Astrocyte of the spinal cord (primary cell): Measurements from ENCODE around the gene MSI2.

Experiments
- DNase-seq: peaks from one replicate; pipeline ENCODE4 v3.0.0; 2011; ENCODE audit warnings: low read depth, low spot score
- H3K4me3 ChIP-seq: 2 replicates; pipeline ENCODE4 v1.5.1; 2011; ENCODE audit warnings: low read depth, mild to moderate bottlenecking, low read length, moderate library complexity
- in situ Hi-C: cut with HindIII; loops from 2 replicates; pipeline ENCODE4 v1.10.0; 2017; ENCODE audit warnings: low sequenced_read_pairs
- TF ChIP-seq, protein P1 (sequence below): IDR thresholded peaks from 2 replicates; pipeline ENCODE4 v1.5.1; 2012; ENCODE audit warnings: low read depth, mild to moderate bottlenecking, low read length, inconsistent platforms

MSI2 gene

DNA sequence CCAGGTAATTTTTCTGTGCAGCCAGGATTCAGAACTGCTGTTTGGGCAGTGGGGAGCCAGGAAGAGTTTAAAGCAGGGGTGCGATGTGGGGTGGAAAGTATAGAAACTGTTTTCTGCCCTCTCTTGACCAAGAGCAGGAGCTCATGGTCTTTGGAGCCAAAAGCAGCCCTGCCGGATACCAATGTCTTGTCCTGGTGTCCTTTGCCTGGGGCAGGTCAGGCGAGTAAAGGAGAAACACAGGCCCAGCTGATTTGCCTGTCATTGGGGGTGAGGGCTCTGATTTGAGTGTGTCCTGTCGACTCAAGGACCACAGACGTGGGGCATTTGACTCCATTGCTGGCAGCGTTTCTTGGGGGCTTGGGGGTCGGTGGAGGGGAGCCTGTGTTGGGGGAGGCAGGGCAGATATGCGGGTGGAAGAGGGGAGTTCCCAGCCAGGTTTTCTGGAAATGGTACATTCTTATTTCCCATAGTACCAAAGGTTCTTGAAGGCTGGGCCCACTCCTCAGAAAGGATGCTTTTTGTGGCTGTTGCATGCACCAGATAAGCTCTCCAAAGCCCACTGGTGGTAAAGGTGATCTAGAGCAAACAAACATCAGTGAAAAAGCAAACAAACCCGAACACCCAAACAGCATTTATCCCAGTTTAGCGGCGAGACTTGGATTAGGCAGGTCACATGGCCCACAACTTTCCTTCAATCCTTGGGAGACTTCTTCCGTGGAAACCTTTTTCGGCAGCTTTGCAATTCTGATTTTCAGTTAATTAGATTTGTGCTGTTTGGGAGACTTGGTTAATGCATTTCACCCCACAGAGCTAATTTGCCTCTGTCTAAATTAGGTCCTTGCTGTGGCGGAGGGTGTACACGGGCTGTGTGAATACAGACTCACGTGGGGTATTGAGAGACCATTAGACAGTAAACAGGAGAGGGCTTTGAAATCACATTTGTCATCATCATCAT is 59.0 kb downstream of the MSI2 start:
- TF ChIP-seq, protein P1, sequence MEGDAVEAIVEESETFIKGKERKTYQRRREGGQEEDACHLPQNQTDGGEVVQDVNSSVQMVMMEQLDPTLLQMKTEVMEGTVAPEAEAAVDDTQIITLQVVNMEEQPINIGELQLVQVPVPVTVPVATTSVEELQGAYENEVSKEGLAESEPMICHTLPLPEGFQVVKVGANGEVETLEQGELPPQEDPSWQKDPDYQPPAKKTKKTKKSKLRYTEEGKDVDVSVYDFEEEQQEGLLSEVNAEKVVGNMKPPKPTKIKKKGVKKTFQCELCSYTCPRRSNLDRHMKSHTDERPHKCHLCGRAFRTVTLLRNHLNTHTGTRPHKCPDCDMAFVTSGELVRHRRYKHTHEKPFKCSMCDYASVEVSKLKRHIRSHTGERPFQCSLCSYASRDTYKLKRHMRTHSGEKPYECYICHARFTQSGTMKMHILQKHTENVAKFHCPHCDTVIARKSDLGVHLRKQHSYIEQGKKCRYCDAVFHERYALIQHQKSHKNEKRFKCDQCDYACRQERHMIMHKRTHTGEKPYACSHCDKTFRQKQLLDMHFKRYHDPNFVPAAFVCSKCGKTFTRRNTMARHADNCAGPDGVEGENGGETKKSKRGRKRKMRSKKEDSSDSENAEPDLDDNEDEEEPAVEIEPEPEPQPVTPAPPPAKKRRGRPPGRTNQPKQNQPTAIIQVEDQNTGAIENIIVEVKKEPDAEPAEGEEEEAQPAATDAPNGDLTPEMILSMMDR: no peak
- no peak for DNase-seq
- in situ Hi-C loops: no loop called here
- no peak overlapping the region for H3K4me3 ChIP-seq

DNA sequence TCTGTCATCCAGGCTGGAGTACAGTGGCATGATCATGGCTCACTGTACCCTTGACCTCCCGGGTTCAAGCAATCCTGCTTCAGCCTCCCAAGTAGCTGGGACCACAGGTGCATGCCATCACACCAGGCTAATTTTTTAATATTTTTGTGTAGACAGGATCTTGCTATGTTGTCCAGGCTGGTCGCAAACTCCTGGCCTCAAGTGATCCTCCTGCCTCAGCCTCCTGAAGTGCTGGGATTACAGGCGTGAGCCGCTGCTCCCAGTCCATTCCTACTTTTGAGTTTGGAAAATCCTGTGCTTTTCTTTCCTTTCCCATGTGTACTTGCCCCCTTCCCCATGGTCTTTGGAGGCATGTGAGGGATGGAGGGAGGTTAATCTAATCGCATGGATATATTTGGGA is 60.0 kb downstream of the MSI2 start:
- in situ Hi-C loops: no loop called here
- DNase-seq: no peak
- TF ChIP-seq, protein P1: no peak
- no peak overlapping the region for H3K4me3 ChIP-seq

DNA sequence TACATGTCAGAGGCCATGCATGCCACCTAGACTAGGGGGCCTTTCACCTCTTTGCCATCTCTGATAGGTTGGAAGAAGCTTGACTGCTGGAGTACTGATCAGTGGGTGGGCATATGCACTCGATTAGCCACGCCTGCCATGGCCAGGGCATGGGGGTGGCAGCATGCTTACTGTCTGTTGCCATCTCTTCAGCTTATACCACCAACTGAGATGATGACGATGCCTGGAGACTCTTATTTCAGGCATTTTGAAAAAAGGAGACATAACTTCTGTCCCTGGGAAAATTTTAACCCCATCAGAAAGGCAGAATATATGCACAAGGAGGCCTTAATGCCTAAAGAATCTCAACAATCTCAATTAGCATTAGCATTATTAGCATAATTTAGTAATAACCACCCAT is 60.8 kb downstream of the MSI2 start:
- in situ Hi-C loops: no loop called here
- no peak overlapping the region for H3K4me3 ChIP-seq
- DNase-seq: no peak
- TF ChIP-seq, protein P1: no peak

DNA sequence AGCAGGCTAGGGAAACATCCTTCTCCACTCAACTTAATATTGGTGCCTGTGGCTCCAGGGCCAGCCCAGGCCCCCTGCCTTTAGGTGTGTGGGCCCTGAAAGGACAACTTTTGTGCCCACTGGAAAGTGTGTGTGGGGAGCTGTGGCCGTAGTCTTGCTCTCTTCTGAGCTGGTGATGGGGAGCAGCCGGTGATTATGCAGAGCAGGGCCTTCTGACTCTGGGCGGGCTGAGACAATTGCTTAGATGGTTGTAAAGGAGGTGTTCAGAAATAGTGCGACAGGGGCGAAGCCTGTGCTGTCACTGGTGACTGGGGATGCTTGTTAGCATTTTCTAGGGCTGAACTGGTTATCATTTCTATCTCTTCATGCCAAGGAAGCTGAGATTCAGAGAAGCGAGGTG is 62.6 kb downstream of the MSI2 start:
- H3K4me3 ChIP-seq: no peak overlapping the region
- TF ChIP-seq, protein P1: no peak
- no peak for DNase-seq
- in situ Hi-C loops: no loop called here

DNA sequence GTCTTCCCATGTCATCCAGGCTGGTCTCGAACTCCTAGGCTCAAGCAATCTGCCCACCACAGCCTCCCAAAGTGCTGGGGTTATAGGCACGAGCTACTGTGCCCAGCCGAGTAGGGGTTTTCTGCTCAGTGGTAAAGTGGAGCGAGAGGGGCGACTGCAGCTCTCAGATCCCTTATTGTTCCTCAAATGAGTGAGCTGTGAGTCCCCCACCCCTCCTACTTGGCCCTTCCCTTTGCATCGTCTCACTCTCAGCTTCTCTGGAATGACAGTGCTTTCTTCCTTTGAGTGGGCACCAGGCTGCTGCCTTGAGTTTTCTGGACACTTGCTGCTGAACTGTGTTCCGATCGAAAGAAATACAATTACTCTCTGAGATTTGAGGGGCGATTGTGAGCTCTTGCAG is 63.5 kb downstream of the MSI2 start:
- no peak for DNase-seq

DNA sequence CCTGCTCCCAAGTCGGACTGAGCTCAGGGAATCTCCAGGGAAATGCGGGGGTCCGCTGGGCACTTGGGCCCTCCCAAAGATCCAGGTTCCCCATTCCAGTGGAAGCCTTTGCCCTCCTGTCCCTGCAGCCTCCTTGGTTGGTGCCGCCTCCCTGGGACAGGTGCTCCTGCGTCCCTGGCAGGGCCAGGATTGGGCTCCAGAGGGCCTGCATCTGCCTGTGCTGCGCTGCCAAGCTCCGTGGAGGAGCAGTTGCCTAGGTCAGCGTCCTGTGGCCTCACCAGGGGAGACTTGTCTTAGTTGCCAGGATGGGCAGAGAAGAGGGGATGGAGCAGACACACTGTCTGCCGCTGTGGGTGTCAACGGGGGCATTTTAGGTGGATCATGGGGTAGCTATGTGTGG is 67.1 kb downstream of the MSI2 start:
- H3K4me3 ChIP-seq: no peak overlapping the region
- in situ Hi-C loops: no loop called here
- DNase-seq: no peak
- TF ChIP-seq, protein P1: no peak

More for the DNA sequence above, 63.5 kb downstream of the MSI2 start:
- no peak overlapping the region for H3K4me3 ChIP-seq
- in situ Hi-C loops: no loop called here
- TF ChIP-seq, protein P1: no peak
